Measurements from ENCODE around the gene TMTC2. TPM values are rescaled to one million over a fixed set of nuclear protein-coding genes. Genes with fewer than 3 reads are reported as not detected.

The TMTC2 gene
- total and polyA plus RNA-seq, 10 of the 15 experiments (the other 5 are each of a cell fraction or from before 2014, with no cell fraction given) = 0.14 to 9.7 (median 1.2) TPM

DNA sequence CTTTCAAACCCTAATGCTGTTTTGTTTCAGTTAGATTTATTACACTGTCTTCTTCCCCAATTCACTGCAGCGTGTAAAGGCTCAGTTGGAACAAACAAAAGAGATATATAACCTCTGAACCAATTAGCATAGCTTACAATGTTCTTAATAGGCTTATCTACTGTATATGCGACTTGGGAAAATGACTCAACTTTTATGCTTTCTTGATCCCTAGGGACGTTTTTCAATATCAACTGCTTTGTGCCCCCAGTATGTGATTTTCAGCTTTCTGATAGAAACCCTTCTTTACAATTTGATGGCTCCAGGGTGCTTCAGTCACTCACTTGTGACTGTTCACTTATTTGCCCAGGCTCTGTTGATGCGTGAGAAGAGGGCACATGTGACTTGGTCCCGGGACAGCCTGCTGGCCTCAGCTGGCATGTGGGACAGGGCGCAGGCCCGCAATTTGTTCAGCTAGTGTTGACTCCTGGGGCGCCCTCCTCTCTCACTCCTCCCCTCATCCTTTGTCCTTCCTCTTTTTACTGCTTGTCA, 107.1 kb downstream of the TMTC2 start:
- no peaks in the 10 kb centered on the region for H3K4me1 ChIP-seq (ENCODE audit: control insufficient read depth, insufficient read depth, low read length)
- POLR2A ChIA-PET = no interaction called here
- H3K4me3 ChIP-seq = no peak overlapping the region
- no peak overlapping the region for H2AFZ ChIP-seq (ENCODE audit: control insufficient read depth, low read depth, low read length)
- no peaks in the 10 kb centered on the region for H3K79me2 ChIP-seq (ENCODE audit: control insufficient read depth, insufficient read depth, low read length)
- no peaks in the 10 kb centered on the region for H4K20me1 ChIP-seq (ENCODE audit: control insufficient read depth, insufficient read depth)
- CTCF ChIA-PET = interaction anchor here (1.3 kb wide), 1 partner anchor 14 kb away, joined by 4 read pairs; no protein-coding TSS in a partner anchor
- no peaks in the 10 kb centered on the region for H3K27me3 ChIP-seq (replicated peaks in 1 of 2; ENCODE audit: control insufficient read depth in 2 of 2, insufficient read depth in 2 of 2, low read length in 1 of 2)
- H3K27ac ChIP-seq (ENCODE audit: control insufficient read depth, insufficient read depth) = no peak overlapping the region
- in situ Hi-C loops (cut with MboI) (no loop called here), intact Hi-C loops (cut with micrococcal nuclease; ENCODE audit: unreplicated experiment) (no loop called here)
- RAD21 ChIA-PET (ENCODE audit: unreplicated experiment) = no interaction called here
- no peak overlapping the region for H3K9ac ChIP-seq (ENCODE audit: control insufficient read depth, insufficient read depth, low read length)
- ATAC-seq (no peak), DNase-seq (ENCODE audit: low read depth, low spot score) (no peak), FAIRE-seq (no peak)
- WGBS (ENCODE audit: insufficient coverage, insufficient replicate concordance, low lambda C conversion rate, missing lambda C conversion rate) = 75% methylated on average over 8 of the region's 8 CpGs
- BruUV-seq (replicated peaks) = no TSS peak
- no peaks in the 10 kb centered on the region for H3K9me3 ChIP-seq (replicated peaks; ENCODE audit: control insufficient read depth, insufficient read depth, low read length)
- H3K4me2 ChIP-seq (ENCODE audit: control insufficient read depth, insufficient read depth) = no peak overlapping the region
- SMC1A ChIA-PET (ENCODE audit: uncharacterized antibody, unreplicated experiment) = interaction anchor here (0.7 to 1.5 kb wide), 4 partner anchors 9 to 199 kb away, joined by 3 to 8 read pairs (median 3); no protein-coding TSS in a partner anchor
- no peaks in the 10 kb centered on the region; a peak in 1 of 4 replicates for H3K36me3 ChIP-seq (ENCODE audit: control insufficient read depth in 2 of 2, insufficient read depth in 2 of 2, low read length in 1 of 2)
- TF ChIP-seq CHD1 (IDR thresholded peaks at IDR 0.05; ENCODE audit: low read depth, low read length) (no peak), ZBTB33 (IDR thresholded peaks at IDR 0.05) (no peak), BMI1 (IDR thresholded peaks at IDR 0.05; ENCODE audit: borderline replicate concordance) (no peak), IRF3 (IDR thresholded peaks at IDR 0.05) (no peak), MTA2 (IDR thresholded peaks at IDR 0.05; ENCODE audit: low read depth) (no peak), MYB (IDR thresholded peaks at IDR 0.05; ENCODE audit: borderline replicate concordance, low read depth, low read length) (no peak), HDAC2 (IDR thresholded peaks at IDR 0.05) (no peak), ZNF687 (IDR thresholded peaks at IDR 0.05) (no peak), RUNX3 (IDR thresholded peaks at IDR 0.05; ENCODE audit: low read length) (no peak), PAX5 (IDR thresholded peaks at IDR 0.05; ENCODE audit: borderline replicate concordance, low read depth, low read length) (no peak), BHLHE40 (IDR thresholded peaks at IDR 0.05; ENCODE audit: borderline replicate concordance in 1 of 2, low read depth in 2 of 2, low read length in 1 of 2) (no peak), PAX8 (IDR thresholded peaks at IDR 0.05) (no peak)
- TF ChIP-seq, protein P1, sequence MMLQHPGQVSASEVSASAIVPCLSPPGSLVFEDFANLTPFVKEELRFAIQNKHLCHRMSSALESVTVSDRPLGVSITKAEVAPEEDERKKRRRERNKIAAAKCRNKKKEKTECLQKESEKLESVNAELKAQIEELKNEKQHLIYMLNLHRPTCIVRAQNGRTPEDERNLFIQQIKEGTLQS (IDR thresholded peaks at IDR 0.05; ENCODE audit: borderline replicate concordance, extremely low read depth, low read depth, low read length) = no peak

All from GM12878 (cell line).